HG02852 (cell line): ENCODE data around the gene PRR13.
"Not testable (repeated sequence)": the region's sequence is repeated elsewhere in the genome, so short reads cannot be mapped to it uniquely, and the experiment has no call there.

Source experiments
- ATAC-seq: cut with Tn5 transposase; IDR thresholded peaks from one replicate; pipeline ENCODE4 v1.9.1; 2021; ENCODE audit warnings: mild to moderate bottlenecking, moderate library complexity; ENCODE audit not compliant: unreplicated experiment

The PRR13 gene

DNA sequence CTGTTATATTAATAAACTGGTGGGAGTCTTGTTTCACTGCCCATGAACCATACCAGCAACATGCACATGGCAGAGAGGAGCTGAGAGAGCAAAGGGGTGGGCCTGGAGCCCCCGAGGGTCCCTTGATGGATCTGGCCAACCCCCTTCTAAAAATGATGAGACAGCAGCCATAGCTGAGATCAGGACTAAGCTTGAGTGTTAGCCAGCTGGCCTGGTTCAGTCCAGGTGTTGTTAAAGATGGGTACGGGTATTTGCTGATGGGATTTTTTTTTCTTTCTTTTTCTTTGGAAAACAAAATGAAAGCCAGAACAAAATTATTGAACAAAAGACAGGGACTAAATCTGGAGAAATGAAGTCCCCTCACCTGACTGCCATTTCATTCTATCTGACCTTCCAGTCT lies 26.3 kb downstream of the PRR13 start:
- ATAC-seq: no peak

- ATAC-seq: no peak
Observed at GRCh38 chr12:53468282-53468681, 26.7 kb downstream of the PRR13 start.

- ATAC-seq: no peak
Observed at GRCh38 chr12:53472056-53472582, 30.6 kb downstream of the PRR13 start.

DNA sequence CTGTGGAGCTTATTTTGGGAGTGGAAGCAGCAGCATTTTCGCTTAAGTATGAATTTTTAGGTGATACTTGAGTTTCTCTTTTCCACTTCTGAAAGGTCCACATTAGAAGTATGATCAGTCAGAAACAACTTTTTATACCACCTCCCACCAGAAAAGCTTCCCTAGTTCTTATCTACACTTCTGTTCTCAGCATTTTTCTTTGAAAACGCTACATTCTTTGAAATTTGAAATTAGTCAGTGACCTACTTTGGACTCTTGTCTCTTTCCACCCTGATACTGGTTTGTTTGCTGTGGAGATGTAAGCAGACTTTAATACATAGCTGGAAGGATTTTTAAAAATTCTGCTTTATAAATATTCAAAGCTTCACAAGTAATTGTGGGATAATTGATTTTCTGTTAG lies 32.5 kb downstream of the PRR13 start:
- no peak for ATAC-seq

DNA sequence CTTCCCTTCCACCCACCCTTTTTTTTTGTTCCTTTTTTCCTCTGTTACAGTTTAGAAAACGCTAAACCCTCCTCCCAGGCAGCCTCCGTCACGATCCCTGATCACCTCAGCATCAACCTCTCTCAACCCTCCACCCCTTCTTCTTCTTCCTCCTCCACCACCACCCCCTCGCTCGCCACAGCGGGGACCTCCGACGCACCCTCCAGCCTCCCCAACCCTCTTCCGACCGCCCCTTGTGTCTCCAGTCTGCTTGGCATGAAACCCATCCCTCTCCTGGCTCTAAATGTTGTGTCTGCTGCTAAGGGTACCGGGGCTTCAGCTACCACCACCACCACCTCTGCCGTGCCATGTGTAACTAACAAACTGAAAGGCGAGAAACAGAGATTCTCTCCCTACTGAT lies 33.3 kb downstream of the PRR13 start:
- ATAC-seq: no peak

DNA sequence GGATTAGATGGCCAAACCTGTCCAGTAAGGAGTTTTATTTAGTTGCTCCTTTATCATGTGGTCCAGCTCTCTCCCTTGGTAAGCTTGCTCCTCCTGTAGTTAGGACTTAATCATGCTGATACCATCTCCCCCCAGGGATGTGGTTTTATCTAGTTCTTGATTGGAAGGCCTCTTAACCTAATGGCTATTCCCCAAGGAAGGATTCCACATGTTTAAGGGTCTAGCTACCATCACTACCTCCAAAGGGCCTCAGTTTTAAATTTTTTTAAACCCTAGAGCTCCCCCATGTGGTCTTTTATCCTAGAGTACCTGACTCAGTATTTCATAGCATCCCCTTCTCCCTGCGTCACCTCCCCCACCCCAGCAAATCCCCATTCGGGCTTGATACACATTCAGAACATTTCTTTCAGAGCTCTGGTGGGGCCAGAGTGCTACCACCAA lies 35.3 kb downstream of the PRR13 start:
- no peak for ATAC-seq

GRCh38 chr12:53478865-53479264 lies 37.3 kb downstream of the PRR13 start:
- ATAC-seq: no peak

GRCh38 chr12:53479331-53479730 lies 37.8 kb downstream of the PRR13 start:
- ATAC-seq: no peak

GRCh38 chr12:53480491-53481442 lies 39.2 kb downstream of the PRR13 start:
- no peak for ATAC-seq

GRCh38 chr12:53481458-53481857 lies 39.9 kb downstream of the PRR13 start:
- ATAC-seq: not testable (repeated sequence)

GRCh38 chr12:53481939-53482586 lies 40.5 kb downstream of the PRR13 start:
- ATAC-seq: no peak

DNA sequence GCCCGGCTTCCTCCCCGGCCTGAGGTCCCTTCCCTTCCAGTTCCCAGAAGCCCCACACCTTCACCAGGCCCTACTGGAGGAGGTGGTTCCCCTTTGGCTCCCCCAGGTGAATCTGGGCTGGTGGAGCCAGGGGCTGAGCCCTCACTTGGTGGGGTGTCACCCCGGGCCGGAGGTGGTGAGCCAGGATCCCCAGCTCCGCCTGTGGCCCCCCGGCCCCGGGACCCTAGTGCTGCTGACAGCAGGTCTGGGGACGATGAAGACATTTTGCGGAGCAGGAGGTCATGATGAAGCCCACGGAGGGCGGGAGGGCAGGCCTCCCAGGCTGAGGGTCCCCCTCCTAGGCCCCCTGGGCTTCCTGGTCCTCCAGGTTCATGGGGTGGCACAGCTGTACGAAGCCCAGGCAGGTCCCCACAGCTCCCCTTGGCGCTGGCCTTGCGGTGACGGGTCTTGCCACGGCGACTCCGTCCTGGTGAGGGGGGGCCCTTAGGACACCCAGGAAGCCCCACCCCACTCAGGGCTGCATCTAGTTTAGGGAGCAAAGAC lies 41.2 kb downstream of the PRR13 start:
- ATAC-seq: no peak

DNA sequence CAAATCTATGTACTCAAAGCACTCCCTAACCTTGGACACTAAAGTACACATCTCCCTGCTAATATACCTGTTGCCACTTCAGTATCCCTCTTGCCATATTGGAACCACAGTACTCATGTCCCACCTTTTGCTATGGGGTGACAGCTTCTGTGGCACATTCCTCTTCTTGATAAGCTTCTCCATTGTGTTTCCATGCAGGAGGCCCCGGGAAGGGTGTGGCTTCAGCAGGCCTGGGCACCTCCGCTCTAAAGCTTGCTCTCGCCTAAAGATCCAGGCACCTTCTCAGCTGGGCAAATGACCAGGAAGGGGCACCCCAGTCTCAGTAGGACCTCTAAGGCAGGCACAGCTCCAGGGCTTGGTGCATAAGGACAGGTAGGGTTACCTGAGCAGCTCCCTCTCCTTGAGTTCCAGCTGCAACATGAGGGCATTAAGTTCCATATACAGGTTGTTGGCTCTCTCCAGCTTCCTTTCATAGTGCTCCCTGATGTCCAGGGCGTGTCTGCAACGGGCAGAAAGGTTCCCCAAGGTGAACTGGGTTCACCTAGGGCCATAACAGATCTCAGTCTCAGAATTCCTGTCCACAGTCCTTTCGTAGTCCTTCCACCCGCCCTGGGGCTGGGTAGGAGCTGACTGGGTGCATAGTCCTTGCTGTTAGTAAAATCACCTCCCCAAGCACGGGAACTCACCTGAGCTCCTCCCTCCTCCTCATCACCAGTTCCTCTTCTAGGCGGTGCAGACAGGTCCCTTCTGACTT lies 41.9 kb downstream of the PRR13 start:
- ATAC-seq: no peak

- ATAC-seq: no peak
Observed at GRCh38 chr12:53483979-53484377, 42.4 kb downstream of the PRR13 start.

DNA sequence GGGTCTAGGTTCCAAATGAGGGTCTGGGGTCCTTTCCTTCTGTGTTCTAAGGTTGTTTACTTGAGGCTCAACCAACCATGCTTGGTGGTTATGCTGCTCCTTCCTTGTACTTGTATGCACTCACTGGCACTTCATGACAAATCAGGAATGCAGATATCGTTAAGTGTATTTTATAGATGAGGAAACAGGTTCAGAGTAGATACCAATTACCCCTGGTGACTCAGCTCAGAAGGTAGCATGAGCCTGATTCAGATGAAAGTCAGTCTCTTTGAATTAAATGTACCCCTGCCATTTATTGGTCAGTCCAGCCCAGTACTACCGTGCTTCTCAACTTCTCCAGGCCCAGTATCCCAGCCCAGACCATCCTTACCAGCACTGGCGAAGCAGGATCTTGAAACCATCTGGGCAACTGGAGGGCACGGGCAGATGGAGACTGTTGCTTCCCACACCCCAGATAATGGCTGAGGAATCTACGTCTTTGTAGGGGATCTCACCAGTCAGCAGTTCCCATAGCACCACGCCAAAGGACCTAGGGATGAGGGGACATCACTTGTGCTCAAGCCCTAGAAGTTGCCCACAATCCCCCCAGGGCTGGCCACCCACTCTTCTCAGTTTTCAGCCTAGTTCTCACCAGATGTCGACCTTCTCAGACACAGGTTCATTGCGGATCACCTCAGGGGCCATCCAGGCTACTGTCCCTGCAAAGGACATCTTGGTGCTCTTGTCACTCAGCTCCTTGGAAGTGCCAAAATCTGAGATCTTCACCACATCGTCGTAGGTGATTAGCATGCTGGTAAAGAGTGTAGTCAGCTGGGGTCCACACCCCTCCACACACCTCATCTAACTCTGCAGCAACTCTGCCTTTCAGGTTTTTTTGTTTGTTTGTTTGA lies 43.4 kb downstream of the PRR13 start:
- no peak for ATAC-seq

DNA sequence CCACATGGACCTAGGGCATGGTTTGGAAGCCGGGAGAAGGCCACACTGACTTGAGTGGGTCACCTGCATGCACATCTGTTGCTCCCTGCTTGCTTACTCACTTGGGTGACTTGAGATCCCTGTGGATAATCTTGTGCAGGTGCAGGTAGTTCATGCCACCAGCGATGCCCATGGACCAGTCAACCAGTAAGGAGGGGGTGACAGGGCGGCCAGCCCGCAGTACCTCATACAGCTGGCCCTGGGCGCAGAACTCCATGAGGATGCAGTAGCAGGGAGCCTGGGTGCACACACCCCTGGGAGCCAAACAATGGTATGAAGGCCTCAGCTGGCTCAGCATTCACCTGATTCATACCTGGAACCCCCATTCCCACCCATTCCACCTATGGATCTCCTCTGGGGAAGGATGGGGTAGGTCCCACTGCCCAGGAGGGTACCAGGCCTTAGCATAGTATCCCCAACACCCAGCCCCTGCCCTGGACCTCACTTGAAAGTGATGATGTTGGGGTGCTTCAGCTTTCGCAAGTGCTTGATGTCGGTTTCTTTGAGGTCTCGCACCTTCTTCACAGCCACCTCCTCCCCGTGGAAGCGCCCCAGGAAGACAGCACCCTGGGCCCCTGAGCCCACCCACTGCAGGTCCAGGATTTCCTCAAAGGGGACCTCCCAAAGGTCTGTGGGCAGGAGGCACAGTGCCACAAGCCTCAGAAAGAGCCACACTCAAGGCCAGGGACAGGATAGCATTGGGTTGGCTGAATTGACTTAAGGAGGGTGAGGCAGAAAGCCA lies 44.6 kb downstream of the PRR13 start:
- ATAC-seq: no peak

- no peak for ATAC-seq
Observed at GRCh38 chr12:53486736-53487487, 45.4 kb downstream of the PRR13 start.

- ATAC-seq: no peak
Observed at GRCh38 chr12:53489242-53489864, 47.8 kb downstream of the PRR13 start.
